ENCODE results near the gene PLA2G10.
"Not testable (repeated sequence)": the region's sequence is repeated elsewhere in the genome, so short reads cannot be mapped to it uniquely, and the experiment has no call there.

GRCh38 chr16:14694129-14694528, at the start of gene PLA2G10:
- not testable (repeated sequence) for TF ChIP-seq POLR2AphosphoS5, GABPA (IDR thresholded peaks at IDR 0.05; ENCODE audit: low read depth)
- TF ChIP-seq, protein P1, sequence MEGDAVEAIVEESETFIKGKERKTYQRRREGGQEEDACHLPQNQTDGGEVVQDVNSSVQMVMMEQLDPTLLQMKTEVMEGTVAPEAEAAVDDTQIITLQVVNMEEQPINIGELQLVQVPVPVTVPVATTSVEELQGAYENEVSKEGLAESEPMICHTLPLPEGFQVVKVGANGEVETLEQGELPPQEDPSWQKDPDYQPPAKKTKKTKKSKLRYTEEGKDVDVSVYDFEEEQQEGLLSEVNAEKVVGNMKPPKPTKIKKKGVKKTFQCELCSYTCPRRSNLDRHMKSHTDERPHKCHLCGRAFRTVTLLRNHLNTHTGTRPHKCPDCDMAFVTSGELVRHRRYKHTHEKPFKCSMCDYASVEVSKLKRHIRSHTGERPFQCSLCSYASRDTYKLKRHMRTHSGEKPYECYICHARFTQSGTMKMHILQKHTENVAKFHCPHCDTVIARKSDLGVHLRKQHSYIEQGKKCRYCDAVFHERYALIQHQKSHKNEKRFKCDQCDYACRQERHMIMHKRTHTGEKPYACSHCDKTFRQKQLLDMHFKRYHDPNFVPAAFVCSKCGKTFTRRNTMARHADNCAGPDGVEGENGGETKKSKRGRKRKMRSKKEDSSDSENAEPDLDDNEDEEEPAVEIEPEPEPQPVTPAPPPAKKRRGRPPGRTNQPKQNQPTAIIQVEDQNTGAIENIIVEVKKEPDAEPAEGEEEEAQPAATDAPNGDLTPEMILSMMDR (IDR thresholded peaks at IDR 0.05; ENCODE audit: insufficient read depth, low read length), result not testable (repeated sequence)
- TF ChIP-seq, protein P2, sequence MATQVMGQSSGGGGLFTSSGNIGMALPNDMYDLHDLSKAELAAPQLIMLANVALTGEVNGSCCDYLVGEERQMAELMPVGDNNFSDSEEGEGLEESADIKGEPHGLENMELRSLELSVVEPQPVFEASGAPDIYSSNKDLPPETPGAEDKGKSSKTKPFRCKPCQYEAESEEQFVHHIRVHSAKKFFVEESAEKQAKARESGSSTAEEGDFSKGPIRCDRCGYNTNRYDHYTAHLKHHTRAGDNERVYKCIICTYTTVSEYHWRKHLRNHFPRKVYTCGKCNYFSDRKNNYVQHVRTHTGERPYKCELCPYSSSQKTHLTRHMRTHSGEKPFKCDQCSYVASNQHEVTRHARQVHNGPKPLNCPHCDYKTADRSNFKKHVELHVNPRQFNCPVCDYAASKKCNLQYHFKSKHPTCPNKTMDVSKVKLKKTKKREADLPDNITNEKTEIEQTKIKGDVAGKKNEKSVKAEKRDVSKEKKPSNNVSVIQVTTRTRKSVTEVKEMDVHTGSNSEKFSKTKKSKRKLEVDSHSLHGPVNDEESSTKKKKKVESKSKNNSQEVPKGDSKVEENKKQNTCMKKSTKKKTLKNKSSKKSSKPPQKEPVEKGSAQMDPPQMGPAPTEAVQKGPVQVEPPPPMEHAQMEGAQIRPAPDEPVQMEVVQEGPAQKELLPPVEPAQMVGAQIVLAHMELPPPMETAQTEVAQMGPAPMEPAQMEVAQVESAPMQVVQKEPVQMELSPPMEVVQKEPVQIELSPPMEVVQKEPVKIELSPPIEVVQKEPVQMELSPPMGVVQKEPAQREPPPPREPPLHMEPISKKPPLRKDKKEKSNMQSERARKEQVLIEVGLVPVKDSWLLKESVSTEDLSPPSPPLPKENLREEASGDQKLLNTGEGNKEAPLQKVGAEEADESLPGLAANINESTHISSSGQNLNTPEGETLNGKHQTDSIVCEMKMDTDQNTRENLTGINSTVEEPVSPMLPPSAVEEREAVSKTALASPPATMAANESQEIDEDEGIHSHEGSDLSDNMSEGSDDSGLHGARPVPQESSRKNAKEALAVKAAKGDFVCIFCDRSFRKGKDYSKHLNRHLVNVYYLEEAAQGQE (IDR thresholded peaks at IDR 0.05; ENCODE audit: insufficient replicate concordance, low read depth), result not testable (repeated sequence)

Measured in HL-60 (cell line).